Stimulated activated CD8-positive, alpha-beta memory T cell treated with anti-CD3 and anti-CD28 coated beads, Interleukin-15, amount 100 ng/mL, for 1 hour (primary cell): ENCODE results near the gene WNT7A.
A peak's percentile ranks its signal among the peaks of the same experiment; 100 is the strongest.
"Not testable (repeated sequence)": the region's sequence is repeated elsewhere in the genome, so short reads cannot be mapped to it uniquely, and the experiment has no call there.

ENCODE experiments used
- DNase-seq: peaks from one replicate; pipeline ENCODE4 v3.0.0-alpha.2; 2020; ENCODE audit warnings: low read depth

The WNT7A gene

GRCh38 chr3:13879946-13880810 lies at the start of gene WNT7A:
TSS of gene WNT7A (minus strand) at chr3:13880071. CDS start at chr3:13879816, 255 bp downstream.
- DNase-seq = no peak

- not testable (repeated sequence) for DNase-seq
These were observed 48.9 kb upstream of the WNT7A start for GRCh38 chr3:13928741-13929140.

GRCh38 chr3:13927295-13927694 lies 47.4 kb upstream of the WNT7A start:
- DNase-seq = no peak

- no peak for DNase-seq
These were observed 36.5 kb upstream of the WNT7A start for GRCh38 chr3:13916375-13916774.

GRCh38 chr3:13902648-13903238 lies 22.9 kb upstream of the WNT7A start:
- no peak for DNase-seq

GRCh38 chr3:13901935-13902584 lies 22.2 kb upstream of the WNT7A start:
- DNase-seq = no peak

- DNase-seq = no peak
These were observed 18.5 kb upstream of the WNT7A start for GRCh38 chr3:13898346-13898745.

GRCh38 chr3:13896473-13897154 lies 16.7 kb upstream of the WNT7A start:
- DNase-seq = no peak

GRCh38 chr3:13895155-13896105 lies 15.6 kb upstream of the WNT7A start:
- peak; percentile 88 for DNase-seq

GRCh38 chr3:13894807-13895154 lies 14.9 kb upstream of the WNT7A start:
- DNase-seq = no peak

- no peak for DNase-seq
These were observed 14.4 kb upstream of the WNT7A start for GRCh38 chr3:13894096-13894806.

GRCh38 chr3:13892304-13892703 lies 12.4 kb upstream of the WNT7A start:
- DNase-seq = no peak

- no peak for DNase-seq
These were observed 11.7 kb upstream of the WNT7A start for GRCh38 chr3:13891492-13892073.

- DNase-seq = no peak
These were observed 11.1 kb upstream of the WNT7A start for GRCh38 chr3:13891017-13891392.

- DNase-seq = no peak
These were observed 10.6 kb upstream of the WNT7A start for GRCh38 chr3:13890377-13891016.

GRCh38 chr3:13888576-13888975 lies 8.7 kb upstream of the WNT7A start:
- no peak for DNase-seq

GRCh38 chr3:13887495-13888300 lies 7.8 kb upstream of the WNT7A start:
- no peak for DNase-seq

- no peak for DNase-seq
These were observed 6.8 kb upstream of the WNT7A start for GRCh38 chr3:13886593-13887129.

- no peak for DNase-seq
These were observed 5.8 kb upstream of the WNT7A start for GRCh38 chr3:13885704-13886010.
